Measurements from ENCODE around the gene C2orf76. TPM values are rescaled to one million over a fixed set of nuclear protein-coding genes. Genes with fewer than 3 reads are reported as not detected.

C2orf76 gene
- total RNA-seq, 1 experiment from 2014 or later: 9.7 TPM

DNA sequence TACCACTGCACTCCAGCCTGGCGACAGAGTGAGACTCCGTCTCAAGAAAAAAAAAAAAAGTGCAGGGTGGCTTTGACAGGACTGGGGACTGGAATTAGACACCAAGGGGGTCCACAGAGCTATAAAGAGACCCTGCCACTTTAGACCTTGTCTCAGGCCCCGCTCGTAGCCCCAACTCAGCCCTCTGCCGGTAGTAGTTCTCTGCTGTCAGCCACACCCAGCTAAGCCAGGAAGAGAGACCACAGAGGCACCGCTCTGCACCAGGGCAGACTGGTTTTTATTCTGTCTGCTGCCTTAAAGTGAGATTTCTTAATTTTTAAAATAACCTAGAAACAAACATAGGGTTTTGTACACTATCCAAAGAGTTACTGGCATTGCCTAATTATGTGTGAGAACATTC, 77.0 kb downstream of the C2orf76 start:
- no peaks in the 10 kb centered on the region for H3K9me3 Mint-ChIP-seq (ENCODE audit: unreplicated experiment)
- no peak overlapping the region for H3K27ac Mint-ChIP-seq (ENCODE audit: low read depth, unreplicated experiment)
- H3K27me3 Mint-ChIP-seq (ENCODE audit: insufficient read depth, unreplicated experiment): no peaks in the 10 kb centered on the region
- no peak for DNase-seq (ENCODE audit: unreplicated experiment)
- CTCF ChIA-PET: interaction anchor here (0.6 to 8.1 kb wide), 13 partner anchors 12 to 708 kb away, joined by 3 to 145 read pairs (median 4); no protein-coding TSS in a partner anchor
- POLR2A ChIA-PET: interaction anchor here (1.3 to 1.8 kb wide), 2 partner anchors 11 to 77 kb away, joined by 3 to 4 read pairs; partner anchors contain the start of genes C2orf76 and DBI
- no peaks in the 10 kb centered on the region for H3K36me3 Mint-ChIP-seq (ENCODE audit: insufficient read depth, unreplicated experiment)
- no peak overlapping the region for H3K4me3 Mint-ChIP-seq (ENCODE audit: unreplicated experiment)
- TF ChIP-seq, protein P1, sequence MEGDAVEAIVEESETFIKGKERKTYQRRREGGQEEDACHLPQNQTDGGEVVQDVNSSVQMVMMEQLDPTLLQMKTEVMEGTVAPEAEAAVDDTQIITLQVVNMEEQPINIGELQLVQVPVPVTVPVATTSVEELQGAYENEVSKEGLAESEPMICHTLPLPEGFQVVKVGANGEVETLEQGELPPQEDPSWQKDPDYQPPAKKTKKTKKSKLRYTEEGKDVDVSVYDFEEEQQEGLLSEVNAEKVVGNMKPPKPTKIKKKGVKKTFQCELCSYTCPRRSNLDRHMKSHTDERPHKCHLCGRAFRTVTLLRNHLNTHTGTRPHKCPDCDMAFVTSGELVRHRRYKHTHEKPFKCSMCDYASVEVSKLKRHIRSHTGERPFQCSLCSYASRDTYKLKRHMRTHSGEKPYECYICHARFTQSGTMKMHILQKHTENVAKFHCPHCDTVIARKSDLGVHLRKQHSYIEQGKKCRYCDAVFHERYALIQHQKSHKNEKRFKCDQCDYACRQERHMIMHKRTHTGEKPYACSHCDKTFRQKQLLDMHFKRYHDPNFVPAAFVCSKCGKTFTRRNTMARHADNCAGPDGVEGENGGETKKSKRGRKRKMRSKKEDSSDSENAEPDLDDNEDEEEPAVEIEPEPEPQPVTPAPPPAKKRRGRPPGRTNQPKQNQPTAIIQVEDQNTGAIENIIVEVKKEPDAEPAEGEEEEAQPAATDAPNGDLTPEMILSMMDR (IDR thresholded peaks at IDR 0.05; ENCODE audit: unreplicated experiment): no peak
- no peaks in the 10 kb centered on the region for H3K4me1 Mint-ChIP-seq (ENCODE audit: insufficient read depth, unreplicated experiment)
- BruUV-seq (replicated peaks): no TSS peak
- intact Hi-C loops (cut with micrococcal nuclease): loop anchor here (5.0 kb wide), 1 partner anchor 262 kb away; no protein-coding TSS in a partner anchor

DNA sequence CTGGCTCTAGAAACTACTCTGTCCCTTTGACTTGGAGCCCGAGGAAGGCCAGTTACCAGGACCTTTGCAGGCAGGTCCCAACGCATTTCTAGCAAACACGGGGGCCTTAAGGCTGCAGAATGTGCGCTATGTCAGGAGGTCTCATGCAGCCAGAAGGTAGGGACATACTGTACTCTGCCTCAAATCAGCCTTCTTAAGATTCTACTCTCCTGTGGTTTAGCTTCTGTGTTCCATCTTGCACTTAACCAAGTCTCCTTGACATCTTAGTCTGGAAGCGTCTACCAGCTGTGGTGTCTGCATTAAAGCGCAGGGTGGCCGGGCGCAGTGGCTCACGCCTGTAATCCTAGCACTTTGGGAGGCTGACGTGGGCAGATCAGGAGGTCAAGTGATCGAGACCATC, 77.5 kb downstream of the C2orf76 start:
- CTCF ChIA-PET: interaction anchor here (0.6 to 8.1 kb wide), 9 partner anchors 25 to 408 kb away, joined by 3 to 145 read pairs (median 3); no protein-coding TSS in a partner anchor
- H3K4me1 Mint-ChIP-seq (ENCODE audit: insufficient read depth, unreplicated experiment): peaks cover 5% of the 10 kb centered on the region
- no peaks in the 10 kb centered on the region for H3K36me3 Mint-ChIP-seq (ENCODE audit: insufficient read depth, unreplicated experiment)
- TF ChIP-seq, protein P1 (IDR thresholded peaks at IDR 0.05; ENCODE audit: unreplicated experiment): no peak
- H3K9me3 Mint-ChIP-seq (ENCODE audit: unreplicated experiment): no peaks in the 10 kb centered on the region
- POLR2A ChIA-PET: interaction anchor here (1.3 to 1.8 kb wide), 2 partner anchors 11 to 78 kb away, joined by 3 to 4 read pairs; partner anchors contain the start of genes C2orf76 and DBI
- H3K27ac Mint-ChIP-seq (ENCODE audit: low read depth, unreplicated experiment): peak overlapping the region; percentile 59
- DNase-seq (ENCODE audit: unreplicated experiment): no peak
- no TSS peak for BruUV-seq (replicated peaks)
- H3K27me3 Mint-ChIP-seq (ENCODE audit: insufficient read depth, unreplicated experiment): no peaks in the 10 kb centered on the region
- no peak overlapping the region for H3K4me3 Mint-ChIP-seq (ENCODE audit: unreplicated experiment)
- intact Hi-C loops (cut with micrococcal nuclease): no loop called here

DNA sequence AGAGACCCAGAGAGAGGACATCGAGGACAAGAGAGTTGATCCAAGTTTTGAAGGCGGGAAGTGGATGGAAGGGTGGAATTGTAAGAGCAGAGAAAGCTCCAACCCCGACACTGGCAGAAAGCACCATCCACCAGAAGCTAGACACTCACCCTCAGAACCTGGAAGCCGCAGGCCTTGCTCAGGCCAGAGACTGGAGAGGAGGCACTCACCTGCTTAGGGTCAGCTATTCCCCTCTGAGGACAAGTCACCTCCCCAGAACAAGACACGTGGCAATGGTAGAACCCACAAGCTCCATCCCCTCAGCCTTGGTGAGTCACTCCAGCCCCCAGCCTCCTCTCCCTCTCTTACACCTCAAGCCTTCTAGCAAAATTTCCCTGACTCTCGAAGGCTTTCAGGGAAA, 78.1 kb downstream of the C2orf76 start:
- Mint-ChIP-seq H3K9me3 (ENCODE audit: unreplicated experiment) (no peaks in the 10 kb centered on the region), H3K4me1 (ENCODE audit: insufficient read depth, unreplicated experiment) (peaks cover 10% of the 10 kb centered on the region), H3K27ac (ENCODE audit: low read depth, unreplicated experiment) (peak overlapping the region; percentile 59), H3K27me3 (ENCODE audit: insufficient read depth, unreplicated experiment) (no peaks in the 10 kb centered on the region), H3K36me3 (ENCODE audit: insufficient read depth, unreplicated experiment) (no peaks in the 10 kb centered on the region), H3K4me3 (ENCODE audit: unreplicated experiment) (no peak overlapping the region)
- TF ChIP-seq, protein P1 (IDR thresholded peaks at IDR 0.05; ENCODE audit: unreplicated experiment): no peak
- BruUV-seq (replicated peaks): no TSS peak
- DNase-seq (ENCODE audit: unreplicated experiment): no peak
- POLR2A ChIA-PET: interaction anchor here (1.3 to 1.8 kb wide), 2 partner anchors 12 to 78 kb away, joined by 3 to 4 read pairs; partner anchors contain the start of genes C2orf76 and DBI
- intact Hi-C loops (cut with micrococcal nuclease): no loop called here
- CTCF ChIA-PET: interaction anchor here (0.6 to 8.1 kb wide), 6 partner anchors 24 to 407 kb away, joined by 3 to 145 read pairs (median 12); no protein-coding TSS in a partner anchor

DNA sequence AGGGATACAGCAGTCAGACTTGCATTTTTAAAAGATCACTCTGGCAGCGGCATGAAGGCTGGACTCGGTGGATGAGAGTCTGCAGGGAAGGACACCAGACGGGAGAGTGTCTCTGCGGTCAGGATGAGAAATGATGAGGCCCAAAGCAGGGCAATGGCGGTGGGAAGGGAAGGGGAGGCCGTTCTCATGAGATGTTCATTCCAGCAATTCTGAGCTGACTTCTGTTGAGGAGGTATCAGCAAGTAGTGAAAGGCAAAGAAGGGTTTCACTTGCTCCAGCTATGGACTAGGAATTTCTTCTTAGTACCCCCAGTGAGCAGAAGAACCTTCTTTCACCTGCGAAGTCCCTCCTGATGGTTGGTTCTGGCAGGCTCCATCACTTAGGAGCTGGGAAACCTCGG, 80.0 kb downstream of the C2orf76 start:
- TF ChIP-seq, protein P1 (IDR thresholded peaks at IDR 0.05; ENCODE audit: unreplicated experiment): no peak
- Mint-ChIP-seq H3K27me3 (ENCODE audit: insufficient read depth, unreplicated experiment) (no peaks in the 10 kb centered on the region), H3K4me3 (ENCODE audit: unreplicated experiment) (no peak overlapping the region), H3K36me3 (ENCODE audit: insufficient read depth, unreplicated experiment) (no peaks in the 10 kb centered on the region), H3K9me3 (ENCODE audit: unreplicated experiment) (no peaks in the 10 kb centered on the region), H3K27ac (ENCODE audit: low read depth, unreplicated experiment) (no peak overlapping the region), H3K4me1 (ENCODE audit: insufficient read depth, unreplicated experiment) (peaks cover 16% of the 10 kb centered on the region)
- BruUV-seq (replicated peaks): no TSS peak
- ChIA-PET CTCF (interaction anchor here (0.5 to 1.7 kb wide), 5 partner anchors 21 to 405 kb away, joined by 4 to 9 read pairs (median 4); no protein-coding TSS in a partner anchor), POLR2A (no interaction called here)
- DNase-seq (ENCODE audit: unreplicated experiment): no peak
- intact Hi-C loops (cut with micrococcal nuclease): no loop called here
